Tibial artery (tissue), 4 donors: ENCODE data around the gene REPS2.

Experiments
- DNase-seq, 2 donors: peaks; one replicate each; pipeline ENCODE4 v3.0.0-alpha.2; 2019
- H3K27ac ChIP-seq, 2 donors: fragments of 200-600 bp; sonication (generic) in 1 of 2; 1 replicate in 1 of 2; 2 replicates in 1 of 2; pipeline ENCODE4 v1.5.1; 2018 to 2019; ENCODE audit warnings: mild to moderate bottlenecking in 1 of 2
- H3K27me3 ChIP-seq, 2 donors: fragments of 200-600 bp; sonication (generic) in 1 of 2; one replicate each; pipeline versions ENCODE4 v1.5.1 to v1.6.0; 2016 to 2019
- H3K36me3 ChIP-seq, 3 donors: fragments of 200-600 bp; sonication (generic) in 2 of 3; one replicate each; pipeline ENCODE4 v1.5.1; 2016 to 2019; ENCODE audit warnings: mild to moderate bottlenecking in 2 of 3
- H3K4me1 ChIP-seq, 4 donors: fragments of 200-600 bp; sonication (generic) in 2 of 4; 1 replicate in 3 of 4; 2 replicates in 1 of 4; pipeline ENCODE4 v1.5.1; 2016 to 2019
- H3K4me3 ChIP-seq, 2 donors: fragments of 200-600 bp; sonication (generic) in 1 of 2; 1 replicate in 1 of 2; 2 replicates in 1 of 2; pipeline ENCODE4 v1.5.1; 2018 to 2019; ENCODE audit warnings: mild to moderate bottlenecking in 2 of 2
- H3K9me3 ChIP-seq, 3 donors: fragments of 200-600 bp; sonication (generic) in 1 of 3; one replicate each; pipeline ENCODE4 v1.5.1; 2016 to 2019
- CTCF ChIP-seq, 2 experiments: fragments of 200-600 bp in 1 of 2; fragments of 450-650 bp in 1 of 2; IDR thresholded peaks; one replicate each; pipeline ENCODE4 v1.5.1; 2017 to 2019; ENCODE audit warnings: antibody characterized with exemption in 2 of 2, mild to moderate bottlenecking in 1 of 2, moderate library complexity in 1 of 2
- intact Hi-C: fragments of 100-400 bp; cut with DNase I; formaldehyde crosslinking; loops from one replicate; pipeline ENCODE4 v1.15.0; 2023; ENCODE audit warnings: low total_unique reads

The REPS2 gene

GRCh38 chrX:17053502-17053901, 107.0 kb downstream of the REPS2 start:
- Histone ChIP-seq H3K4me1 (no peaks in the 10 kb centered on the region), H3K4me3 (no peak overlapping the region), H3K36me3 (no peaks in the 10 kb centered on the region), H3K9me3 (no peaks in the 10 kb centered on the region), H3K27me3 (no peaks in the 10 kb centered on the region), H3K27ac (no peak overlapping the region)
- no peak for TF ChIP-seq CTCF (IDR thresholded peaks at IDR 0.05)
- intact Hi-C loops, result no loop called here
- DNase-seq, result no peak

- Histone ChIP-seq H3K4me1 (no peaks in the 10 kb centered on the region), H3K9me3 (no peaks in the 10 kb centered on the region), H3K27ac (no peak overlapping the region), H3K27me3 (no peaks in the 10 kb centered on the region), H3K4me3 (no peak overlapping the region), H3K36me3 (no peaks in the 10 kb centered on the region)
- intact Hi-C loops, result no loop called here
- no peak for TF ChIP-seq CTCF (IDR thresholded peaks at IDR 0.05)
- no peak for DNase-seq
Observed at GRCh38 chrX:17056868-17057608, 110.6 kb downstream of the REPS2 start.

- H3K9me3 ChIP-seq, result no peaks in the 10 kb centered on the region
- TF ChIP-seq CTCF (IDR thresholded peaks at IDR 0.05), result no peak
- intact Hi-C loops, result no loop called here
- H3K27ac ChIP-seq, result no peak overlapping the region
- H3K27me3 ChIP-seq, result no peaks in the 10 kb centered on the region
- DNase-seq, result no peak
- no peaks in the 10 kb centered on the region for H3K36me3 ChIP-seq
- H3K4me1 ChIP-seq, result no peaks in the 10 kb centered on the region
- H3K4me3 ChIP-seq, result no peak overlapping the region
Observed at GRCh38 chrX:17062065-17062464, 115.6 kb downstream of the REPS2 start.

GRCh38 chrX:17065100-17065499, 118.6 kb downstream of the REPS2 start:
- no peak for DNase-seq
- Histone ChIP-seq H3K9me3 (no peaks in the 10 kb centered on the region), H3K27me3 (no peaks in the 10 kb centered on the region), H3K4me3 (no peak overlapping the region), H3K4me1 (no peaks in the 10 kb centered on the region), H3K36me3 (no peaks in the 10 kb centered on the region), H3K27ac (no peak overlapping the region)
- intact Hi-C loops, result no loop called here
- TF ChIP-seq CTCF (IDR thresholded peaks at IDR 0.05), result no peak

GRCh38 chrX:17067534-17067933, 121.1 kb downstream of the REPS2 start:
- Histone ChIP-seq H3K36me3 (no peaks in the 10 kb centered on the region), H3K4me3 (no peak overlapping the region), H3K4me1 (no peaks in the 10 kb centered on the region), H3K27ac (no peak overlapping the region), H3K9me3 (no peaks in the 10 kb centered on the region), H3K27me3 (no peaks in the 10 kb centered on the region)
- DNase-seq, result no peak
- TF ChIP-seq CTCF (IDR thresholded peaks at IDR 0.05), result no peak
- intact Hi-C loops, result no loop called here

GRCh38 chrX:17072301-17072700, 125.8 kb downstream of the REPS2 start:
- H3K36me3 ChIP-seq, result no peaks in the 10 kb centered on the region
- no peaks in the 10 kb centered on the region for H3K27me3 ChIP-seq
- intact Hi-C loops, result no loop called here
- no peak overlapping the region for H3K4me3 ChIP-seq
- no peak for DNase-seq
- TF ChIP-seq CTCF (IDR thresholded peaks at IDR 0.05), result no peak
- H3K4me1 ChIP-seq, result peaks cover 0 to 3% (median 0%) of the 10 kb centered on the region in 4 donors
- H3K27ac ChIP-seq, result no peak overlapping the region
- no peaks in the 10 kb centered on the region for H3K9me3 ChIP-seq
